Measurements from ENCODE around the gene GPR31. TPM values are rescaled to one million over a fixed set of nuclear protein-coding genes. Genes with fewer than 3 reads are reported as not detected.
"Not testable (repeated sequence)": the region's sequence is repeated elsewhere in the genome, so short reads cannot be mapped to it uniquely, and the experiment has no call there.

GPR31 gene
- total RNA-seq, 1 donor from 2014 or later: not detected

DNA sequence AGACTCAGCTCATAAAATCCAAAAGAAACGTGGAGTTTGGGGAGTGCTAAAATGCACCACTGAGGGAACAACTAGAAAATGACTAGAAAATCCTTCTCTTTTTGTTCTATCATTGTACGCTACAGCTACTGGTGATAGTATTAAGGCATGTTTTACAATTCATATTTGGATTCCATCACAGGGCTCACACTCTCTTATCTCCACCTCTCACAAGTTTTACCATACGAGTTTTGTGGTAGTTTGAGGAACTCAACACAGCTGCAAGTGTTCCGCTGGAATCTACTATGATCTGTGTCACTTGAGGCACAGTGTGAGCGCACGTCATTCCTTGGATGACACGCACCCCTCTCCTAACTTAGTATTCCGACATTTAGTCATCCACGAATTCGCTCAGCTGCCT lies 9.9 kb upstream of the GPR31 start:
- H3K4me1 Mint-ChIP-seq (ENCODE audit: unreplicated experiment); H3K9me3 Mint-ChIP-seq (ENCODE audit: unreplicated experiment); H3K4me3 Mint-ChIP-seq (ENCODE audit: unreplicated experiment); DNase-seq (ENCODE audit: low spot score); H3K36me3 Mint-ChIP-seq (ENCODE audit: low read depth, unreplicated experiment); H3K27ac Mint-ChIP-seq (ENCODE audit: unreplicated experiment); H3K27me3 Mint-ChIP-seq (ENCODE audit: unreplicated experiment): not testable (repeated sequence)

- no peak for DNase-seq (ENCODE audit: low spot score)
- Mint-ChIP-seq H3K9me3 (ENCODE audit: unreplicated experiment) (no peaks in the 10 kb centered on the region), H3K4me1 (ENCODE audit: unreplicated experiment) (no peaks in the 10 kb centered on the region), H3K4me3 (ENCODE audit: unreplicated experiment) (no peak overlapping the region), H3K27ac (ENCODE audit: unreplicated experiment) (no peak overlapping the region), H3K36me3 (ENCODE audit: low read depth, unreplicated experiment) (no peaks in the 10 kb centered on the region), H3K27me3 (ENCODE audit: unreplicated experiment) (peaks cover 3% of the 10 kb centered on the region)
- no peak for TF ChIP-seq CTCF (IDR thresholded peaks at IDR 0.05; ENCODE audit: unreplicated experiment)
Measured at GRCh38 chr6:167165858-167166471, 8.2 kb upstream of the GPR31 start.

GRCh38 chr6:167164261-167164660 lies 6.5 kb upstream of the GPR31 start:
- Mint-ChIP-seq H3K9me3 (ENCODE audit: unreplicated experiment) (no peaks in the 10 kb centered on the region), H3K36me3 (ENCODE audit: low read depth, unreplicated experiment) (no peaks in the 10 kb centered on the region), H3K27me3 (ENCODE audit: unreplicated experiment) (no peaks in the 10 kb centered on the region), H3K4me1 (ENCODE audit: unreplicated experiment) (no peaks in the 10 kb centered on the region), H3K4me3 (ENCODE audit: unreplicated experiment) (no peak overlapping the region), H3K27ac (ENCODE audit: unreplicated experiment) (no peak overlapping the region)
- no peak for TF ChIP-seq CTCF (IDR thresholded peaks at IDR 0.05; ENCODE audit: unreplicated experiment)
- no peak for DNase-seq (ENCODE audit: low spot score)

DNA sequence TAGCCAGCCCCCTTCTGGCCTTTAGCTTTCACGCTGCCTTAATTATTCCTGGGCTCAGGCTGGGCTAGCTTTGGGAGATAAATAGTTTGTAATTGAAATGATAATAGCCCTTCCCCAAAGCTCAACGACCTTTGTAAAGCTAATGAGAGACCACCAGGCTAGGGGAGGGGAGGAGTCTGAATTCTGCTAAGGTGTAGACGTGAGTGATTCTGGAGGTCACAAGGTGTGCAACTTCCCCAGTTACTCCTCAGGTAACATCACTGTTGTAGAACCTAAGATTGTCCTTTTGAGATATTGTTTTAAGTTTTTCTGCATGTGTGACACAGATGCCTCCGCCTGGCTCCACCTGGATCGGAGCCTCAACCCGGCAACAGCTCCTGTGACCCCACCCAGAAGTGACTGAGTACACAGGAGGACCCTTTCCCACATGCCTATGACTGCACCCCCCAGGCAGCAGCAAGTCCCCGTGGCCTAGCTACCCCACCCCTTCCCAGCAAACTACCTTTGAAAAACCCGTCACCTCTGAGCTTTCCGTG lies 5.8 kb upstream of the GPR31 start:
- no peaks in the 10 kb centered on the region for H3K4me1 Mint-ChIP-seq (ENCODE audit: unreplicated experiment)
- no peak for DNase-seq (ENCODE audit: low spot score)
- no peak overlapping the region for H3K4me3 Mint-ChIP-seq (ENCODE audit: unreplicated experiment)
- H3K9me3 Mint-ChIP-seq (ENCODE audit: unreplicated experiment): no peaks in the 10 kb centered on the region
- no peak for TF ChIP-seq CTCF (IDR thresholded peaks at IDR 0.05; ENCODE audit: unreplicated experiment)
- no peak overlapping the region for H3K27ac Mint-ChIP-seq (ENCODE audit: unreplicated experiment)
- no peaks in the 10 kb centered on the region for H3K36me3 Mint-ChIP-seq (ENCODE audit: low read depth, unreplicated experiment)
- no peaks in the 10 kb centered on the region for H3K27me3 Mint-ChIP-seq (ENCODE audit: unreplicated experiment)

GRCh38 chr6:167162591-167162990 lies 4.8 kb upstream of the GPR31 start:
- Mint-ChIP-seq H3K9me3 (ENCODE audit: unreplicated experiment) (no peaks in the 10 kb centered on the region), H3K4me1 (ENCODE audit: unreplicated experiment) (no peaks in the 10 kb centered on the region), H3K4me3 (ENCODE audit: unreplicated experiment) (no peak overlapping the region), H3K27ac (ENCODE audit: unreplicated experiment) (no peak overlapping the region), H3K27me3 (ENCODE audit: unreplicated experiment) (no peaks in the 10 kb centered on the region), H3K36me3 (ENCODE audit: low read depth, unreplicated experiment) (no peaks in the 10 kb centered on the region)
- no peak for TF ChIP-seq CTCF (IDR thresholded peaks at IDR 0.05; ENCODE audit: unreplicated experiment)
- no peak for DNase-seq (ENCODE audit: low spot score)

All from endothelial cell (in vitro differentiated cells).